GM23248 (cell line): Measurements from ENCODE around the gene ZFYVE9. TPM values are rescaled to one million over a fixed set of nuclear protein-coding genes. Genes with fewer than 3 reads are reported as not detected.

Experiments
- DNase-seq: peaks from one replicate; pipeline ENCODE4 v3.0.0-alpha.2; 2015
- H2AFZ ChIP-seq: fragments of 200-600 bp; sonication (generic); 2 replicates; pipeline ENCODE4 v1.6.1; 2016; ENCODE audit warnings: antibody characterized with exemption
- H3F3A ChIP-seq: fragments of 200-600 bp; sonication (generic); 2 replicates; pipeline ENCODE4 v1.6.1; 2016; ENCODE audit warnings: mild to moderate bottlenecking, antibody characterized with exemption, mixed run types; ENCODE audit not compliant: insufficient read depth
- H3K27ac ChIP-seq: fragments of 200-600 bp; sonication (generic); 2 replicates; pipeline ENCODE4 v1.5.1; 2016; ENCODE audit warnings: mild to moderate bottlenecking
- H3K27me3 ChIP-seq: fragments of 200-600 bp; sonication (generic); replicated peaks from 2 replicates; pipeline ENCODE4 v1.6.1; 2016; ENCODE audit warnings: mild to moderate bottlenecking; ENCODE audit not compliant: insufficient read depth
- H3K36me3 ChIP-seq: fragments of 200-600 bp; sonication (generic); 2 replicates; pipeline ENCODE4 v1.6.1; 2016; ENCODE audit warnings: low read depth, mild to moderate bottlenecking
- H3K4me1 ChIP-seq: fragments of 200-600 bp; sonication (generic); 2 replicates; pipeline ENCODE4 v1.6.1; 2016; ENCODE audit warnings: mild to moderate bottlenecking; ENCODE audit not compliant: insufficient read depth
- H3K4me2 ChIP-seq: fragments of 200-600 bp; sonication (generic); one replicate; pipeline ENCODE4 v1.6.1; 2016; ENCODE audit warnings: mild to moderate bottlenecking; ENCODE audit not compliant: unreplicated experiment
- H3K4me3 ChIP-seq: fragments of 200-600 bp; sonication (generic); 2 replicates; pipeline ENCODE4 v1.5.1; 2016; ENCODE audit warnings: mild to moderate bottlenecking
- H3K79me2 ChIP-seq: fragments of 200-600 bp; sonication (generic); 2 replicates; pipeline ENCODE4 v1.6.1; 2016; ENCODE audit warnings: mild to moderate bottlenecking; ENCODE audit not compliant: insufficient read depth
- H3K9ac ChIP-seq: fragments of 200-600 bp; sonication (generic); 2 replicates; pipeline ENCODE4 v1.6.1; 2016; ENCODE audit warnings: mild to moderate bottlenecking
- H3K9me2 ChIP-seq: fragments of 200-600 bp; sonication (generic); 2 replicates; pipeline ENCODE4 v1.6.1; 2016; ENCODE audit warnings: mixed run types, mild to moderate bottlenecking, moderate library complexity; ENCODE audit not compliant: insufficient read depth
- H3K9me3 ChIP-seq: fragments of 200-600 bp; sonication (generic); one replicate; pipeline ENCODE4 v1.6.1; 2017; ENCODE audit warnings: low read depth
- H4K20me1 ChIP-seq: fragments of 200-600 bp; sonication (generic); 2 replicates; pipeline ENCODE4 v1.6.0; 2016; ENCODE audit not compliant: insufficient read depth
- EZH2 ChIP-seq: fragments of 200-600 bp; sonication (generic); IDR thresholded peaks from 2 replicates; pipeline ENCODE4 v1.6.1; 2018; ENCODE audit warnings: antibody characterized with exemption, mild to moderate bottlenecking; ENCODE audit not compliant: insufficient read depth, poor library complexity, severe bottlenecking
- EZH2phosphoT487 ChIP-seq: fragments of 200-600 bp; sonication (generic); IDR thresholded peaks from 2 replicates; pipeline ENCODE4 v1.6.1; 2018; ENCODE audit warnings: antibody characterized with exemption, moderate library complexity, mild to moderate bottlenecking, low read depth; ENCODE audit not compliant: insufficient read depth
- WGBS, 2 experiments: methylation state at CpG; one replicate each; pipeline ENCODE4 v1.1.6; 2015 to 2017; ENCODE audit warnings: low lambda C conversion rate in 2 of 2, low coverage in 1 of 2; ENCODE audit errors: missing lambda C conversion rate in 2 of 2; 5-methylcytosine and 5-hydroxymethylcytosine counted together
- in situ Hi-C: fragments of 300-500 bp; cut with MboI; formaldehyde crosslinking; loops from 2 replicates; pipeline ENCODE4 v1.15.0; 2020
- polyA plus RNA-seq: library from polyadenylated mRNA; unstranded; fragments of >200 nt; fragmentation: Nextera tagmentation; extraction: Ambion mirVana; gene quantifications from 2 replicates; pipeline ENCODE4 v1.2.1, GENCODE V29; 2016
- total RNA-seq: library from RNA; depleted of rRNA; stranded (reverse); fragments of >200 nt; shearing (Covaris generic); gene quantifications from 2 replicates; pipeline ENCODE4 v1.2.3, GENCODE V29; 2014

ZFYVE9 gene
- total and polyA plus RNA-seq, 2 experiments from 2014 or later, result 6.4 to 28.1 TPM

DNA sequence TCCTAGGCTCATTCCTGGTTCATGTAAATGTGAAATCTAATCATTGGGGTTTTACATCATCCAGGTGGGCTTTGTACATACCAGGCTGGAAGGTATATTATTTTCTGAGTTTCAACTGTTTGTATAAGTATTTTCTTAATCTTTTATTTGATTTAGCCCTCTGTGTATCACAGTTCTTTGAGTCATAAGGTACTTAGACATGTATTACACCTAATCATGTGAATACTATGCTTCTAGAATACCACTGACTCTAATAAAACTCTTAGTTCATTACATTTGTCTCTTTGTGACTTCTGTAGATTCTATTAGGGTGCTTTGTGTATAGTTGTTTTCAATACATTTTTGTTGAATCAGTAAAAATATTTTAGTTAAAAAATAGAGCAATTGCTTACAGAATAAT, 92.8 kb downstream of the ZFYVE9 start:
- Histone ChIP-seq H3K79me2 (peaks cover 14% of the 10 kb centered on the region), H2AFZ (no peak overlapping the region), H3K9me2 (no peaks in the 10 kb centered on the region), H3K4me3 (no peak overlapping the region), H3F3A (peaks cover 39% of the 10 kb centered on the region), H3K9ac (no peak overlapping the region), H3K4me1 (peaks cover 48% of the 10 kb centered on the region), H4K20me1 (no peaks in the 10 kb centered on the region), H3K27ac (no peak overlapping the region), H3K36me3 (no peaks in the 10 kb centered on the region), H3K9me3 (no peaks in the 10 kb centered on the region), H3K27me3 (no peaks in the 10 kb centered on the region), H3K4me2 (no peak overlapping the region)
- TF ChIP-seq EZH2phosphoT487 (no peak), EZH2 (no peak)
- in situ Hi-C loops, result no loop called here
- DNase-seq, result peak; percentile 10

DNA sequence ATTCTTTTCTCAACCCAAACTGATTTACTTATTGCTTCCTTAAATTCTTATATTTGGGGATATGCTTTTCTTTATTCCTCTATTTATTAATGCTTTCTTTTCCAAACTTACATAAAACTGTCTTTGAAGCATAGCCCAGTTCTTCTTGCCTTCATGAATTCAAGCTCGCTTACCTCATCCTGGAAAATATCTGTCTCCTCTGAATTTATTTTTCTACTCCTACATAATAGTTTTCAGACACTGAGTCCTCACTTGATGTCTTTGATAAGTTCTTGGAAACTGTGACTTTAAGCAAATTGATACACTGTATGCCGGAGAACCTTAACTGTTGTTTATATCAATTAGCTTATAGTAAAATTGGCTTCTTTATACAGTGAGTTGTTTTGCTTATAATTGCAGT, 93.8 kb downstream of the ZFYVE9 start:
- in situ Hi-C loops, result no loop called here

GRCh38 chr1:52237430-52237829, 95.5 kb downstream of the ZFYVE9 start:
- no peaks in the 10 kb centered on the region for H3K36me3 ChIP-seq
- no peaks in the 10 kb centered on the region for H3K9me3 ChIP-seq
- in situ Hi-C loops, result no loop called here
- H3K9ac ChIP-seq, result no peak overlapping the region
- 0 out of 2 replicates have a peak, but pooled peaks cover 8% of the 10 kb centered on the region for H3K79me2 ChIP-seq
- 0 out of 2 replicates have a peak, but pooled peaks have one; percentile 38 for TF ChIP-seq EZH2phosphoT487
- TF ChIP-seq EZH2, result no peak
- no peak overlapping the region for H3K4me3 ChIP-seq
- peak overlapping the region; percentile 41; the same call in 1 of the 2 replicates for H3K27ac ChIP-seq
- H2AFZ ChIP-seq, result no peak overlapping the region
- DNase-seq, result peak; percentile 75
- peaks cover 59% of the 10 kb centered on the region for H3K4me1 ChIP-seq
- H3K27me3 ChIP-seq, result no peaks in the 10 kb centered on the region
- 20 to 21% methylated on average over 1 of the region's 1 CpG for WGBS, 2 experiments
- peaks cover 46% of the 10 kb centered on the region for H3F3A ChIP-seq
- H3K9me2 ChIP-seq, result no peaks in the 10 kb centered on the region
- H4K20me1 ChIP-seq, result no peaks in the 10 kb centered on the region
- H3K4me2 ChIP-seq, result peak overlapping the region; percentile 72

More for the DNA sequence above, 93.8 kb downstream of the ZFYVE9 start:
- peak; percentile 13 for DNase-seq
- Histone ChIP-seq H3F3A (peaks cover 46% of the 10 kb centered on the region), H3K9me2 (no peaks in the 10 kb centered on the region), H2AFZ (no peak overlapping the region), H3K9me3 (no peaks in the 10 kb centered on the region), H4K20me1 (no peaks in the 10 kb centered on the region), H3K36me3 (no peaks in the 10 kb centered on the region), H3K79me2 (peaks cover 6% of the 10 kb centered on the region; the same call in 1 of the 2 replicates), H3K4me3 (no peak overlapping the region), H3K27ac (no peak overlapping the region), H3K4me1 (peaks cover 54% of the 10 kb centered on the region), H3K4me2 (no peak overlapping the region), H3K27me3 (no peaks in the 10 kb centered on the region), H3K9ac (no peak overlapping the region)
- WGBS, 2 experiments, result 75 to 79% methylated on average over 2 of the region's 2 CpGs
- TF ChIP-seq EZH2phosphoT487, result no peak
- no peak for TF ChIP-seq EZH2

DNA sequence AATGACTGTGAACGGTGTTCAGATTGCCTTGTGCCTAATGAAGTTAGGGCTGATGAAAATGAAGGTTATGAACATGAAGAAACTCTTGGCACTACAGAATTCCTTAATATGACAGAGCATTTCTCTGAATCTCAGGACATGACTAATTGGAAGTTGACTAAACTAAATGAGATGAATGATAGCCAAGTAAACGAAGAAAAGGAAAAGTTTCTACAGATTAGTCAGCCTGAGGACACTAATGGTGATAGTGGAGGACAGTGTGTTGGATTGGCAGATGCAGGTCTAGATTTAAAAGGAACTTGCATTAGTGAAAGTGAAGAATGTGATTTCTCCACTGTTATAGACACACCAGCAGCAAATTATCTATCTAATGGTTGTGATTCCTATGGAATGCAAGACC, 96.6 kb downstream of the ZFYVE9 start:
- DNase-seq, result peak; percentile 86
- no peaks in the 10 kb centered on the region for H4K20me1 ChIP-seq
- H3K9me2 ChIP-seq, result no peaks in the 10 kb centered on the region
- no peak overlapping the region for H3K4me3 ChIP-seq
- in situ Hi-C loops, result no loop called here
- H3K9me3 ChIP-seq, result no peaks in the 10 kb centered on the region
- no peaks in the 10 kb centered on the region for H3K36me3 ChIP-seq
- peaks cover 59% of the 10 kb centered on the region for H3K4me1 ChIP-seq
- H3K79me2 ChIP-seq, result 0 out of 2 replicates have a peak, but pooled peaks cover 8% of the 10 kb centered on the region
- H2AFZ ChIP-seq, result no peak overlapping the region
- TF ChIP-seq EZH2phosphoT487, result no peak
- no peak for TF ChIP-seq EZH2
- no peaks in the 10 kb centered on the region for H3K27me3 ChIP-seq
- peak overlapping the region; percentile 72 for H3K4me2 ChIP-seq
- 13 to 15% methylated on average over 2 of the region's 2 CpGs for WGBS, 2 experiments
- H3F3A ChIP-seq, result peaks cover 46% of the 10 kb centered on the region
- no peak overlapping the region for H3K9ac ChIP-seq
- peak overlapping the region; percentile 41 for H3K27ac ChIP-seq
